K562 treated with DMSO at 1 percent for 24 hours (cell line): ENCODE data around the gene STX5. TPM values are rescaled to one million over a fixed set of nuclear protein-coding genes. Genes with fewer than 3 reads are reported as not detected.

Experiments
- total RNA-seq: library from RNA; unstranded; fragments of 300-600 nt; gene quantifications from 2 replicates; pipeline ENCODE4 v1.2.3, GENCODE V29; 2022; ENCODE audit warnings: low read depth; ENCODE audit not compliant: insufficient read depth

Gene STX5
- 88.1 and 93.6 TPM in 2 replicates for total RNA-seq

GRCh38 chr11:62831520-62832335 lies at the start of gene STX5:
Gene STX5, minus strand, starts transcription at chr11:62832051. Its CDS starts 808 bp downstream, at chr11:62831243.

GRCh38 chr11:62880803-62881578 lies 49.1 kb upstream of the STX5 start, which contains the start of gene SLC3A2:
Gene SLC3A2, plus strand, starts transcription at chr11:62880896. Its CDS starts 128 bp downstream, at chr11:62881024.

GRCh38 chr11:62839050-62839945 lies 7.4 kb upstream of the STX5 start, which contains the start of gene WDR74:
Gene WDR74, minus strand, starts transcription at chr11:62839590. Its CDS starts 20 bp downstream, at chr11:62839570.

GRCh38 chr11:62832336-62833234 lies 734 bp upstream of the STX5 start, which contains the start of gene TEX54:
Gene TEX54, minus strand, starts transcription at chr11:62832841.

GRCh38 chr11:62805076-62805892 lies 26.6 kb downstream of the STX5 start, which contains the start of gene NXF1:
Gene NXF1, minus strand, starts transcription at chr11:62805440. Its CDS starts 84 bp downstream, at chr11:62805356.

GRCh38 chr11:62791501-62792201 lies 40.2 kb downstream of the STX5 start, which contains the start of gene TMEM223:
Gene TMEM223, minus strand, starts transcription at chr11:62792006. Its CDS starts 12 bp downstream, at chr11:62791994.

GRCh38 chr11:62787005-62787759 lies 44.7 kb downstream of the STX5 start, which contains the start of gene TMEM179B:
Gene TMEM179B, plus strand, starts transcription at chr11:62787402. Its CDS starts 30 bp downstream, at chr11:62787432.

GRCh38 chr11:62771144-62772021 lies 60.5 kb downstream of the STX5 start, which contains the start of gene TAF6L:
Gene TAF6L, plus strand, starts transcription at chr11:62771396. Its CDS starts 4,388 bp downstream, at chr11:62775784.

Other genes with a start within 250 kb of the STX5 start
- gene TUT1, start 240.5 kb downstream of the STX5 start, total RNA-seq, result 29.6 and 30.9 TPM in 2 replicates
- 101 and 103 TPM in 2 replicates for gene MTA2, start 230.2 kb downstream of the STX5 start, total RNA-seq
- gene EML3, start 219.3 kb downstream of the STX5 start, total RNA-seq, result 33.2 and 34.6 TPM in 2 replicates
- gene ROM1, start 218.8 kb downstream of the STX5 start, total RNA-seq, result 1.3 and 1.7 TPM in 2 replicates
- 118 TPM in 2 replicates for gene B3GAT3, start 210.1 kb downstream of the STX5 start, total RNA-seq
- 290 and 292 TPM in 2 replicates for gene GANAB, start 185.4 kb downstream of the STX5 start, total RNA-seq
- gene INTS5, start 178.7 kb downstream of the STX5 start, total RNA-seq, result 44.5 and 48.9 TPM in 2 replicates
- gene C11orf98, start 166.8 kb downstream of the STX5 start, total RNA-seq, result 127 and 134 TPM in 2 replicates
- gene CSKMT, start 166.7 kb downstream of the STX5 start, total RNA-seq, result 26.4 and 27.9 TPM in 2 replicates
- gene UQCC3, start 160.4 kb downstream of the STX5 start, total RNA-seq, result 24.1 and 25.0 TPM in 2 replicates
- gene LBHD1, start 159.8 kb downstream of the STX5 start, total RNA-seq, result 5.9 and 7.1 TPM in 2 replicates
- 259 and 275 TPM in 2 replicates for gene UBXN1, start 153.0 kb downstream of the STX5 start, total RNA-seq
- gene LRRN4CL, start 142.5 kb downstream of the STX5 start, total RNA-seq, result 0.22 TPM in 1 of 2 replicates, not detected in the other
- gene BSCL2, start 124.6 kb downstream of the STX5 start, total RNA-seq, result 49.7 and 57.8 TPM in 2 replicates
- 0.44 TPM in 1 of 2 replicates, not detected in the other for gene GNG3, start 124.4 kb downstream of the STX5 start, total RNA-seq
- 30.7 and 35.4 TPM in 2 replicates for gene HNRNPUL2, start 104.6 kb downstream of the STX5 start, total RNA-seq
- 53.1 and 59.6 TPM in 2 replicates for gene TTC9C, start 103.6 kb downstream of the STX5 start, total RNA-seq
- 3.9 and 4.2 TPM in 2 replicates for gene ZBTB3, start 77.9 kb downstream of the STX5 start, total RNA-seq
- 133 and 165 TPM in 2 replicates for gene POLR2G, start 70.5 kb downstream of the STX5 start, total RNA-seq
- gene TAF6L, start 60.7 kb downstream of the STX5 start, total RNA-seq, result 37.5 and 47.4 TPM in 2 replicates
- 51.3 and 52.2 TPM in 2 replicates for gene TMEM179B, start 44.6 kb downstream of the STX5 start, total RNA-seq
- gene TMEM223, start 40.0 kb downstream of the STX5 start, total RNA-seq, result 22.4 and 24.5 TPM in 2 replicates
- 73.6 and 82.9 TPM in 2 replicates for gene NXF1, start 26.6 kb downstream of the STX5 start, total RNA-seq
- gene TEX54, start 790 bp upstream of the STX5 start, total RNA-seq, result 4.1 TPM in 1 of 2 replicates, not detected in the other
- gene WDR74, start 7.5 kb upstream of the STX5 start, total RNA-seq, result 53.8 and 55.3 TPM in 2 replicates
- 456 and 459 TPM in 2 replicates for gene SLC3A2, start 48.8 kb upstream of the STX5 start, total RNA-seq
- gene CHRM1, start 89.3 kb upstream of the STX5 start, total RNA-seq, result not detected in 2 replicates
- not detected in 2 replicates for gene SLC22A6, start 152.9 kb upstream of the STX5 start, total RNA-seq
- not detected in 2 replicates for gene SLC22A8, start 183.8 kb upstream of the STX5 start, total RNA-seq